C4-2B (cell line): ENCODE measurements around the gene MGST3.
"Not testable (repeated sequence)": the region's sequence is repeated elsewhere in the genome, so short reads cannot be mapped to it uniquely, and the experiment has no call there.

Experiments
- H3K27ac ChIP-seq: fragments of 450-650 bp; 2 replicates; pipeline ENCODE4 v1.5.1; 2017
- CTCF ChIP-seq: fragments of 450-650 bp; conservative IDR thresholded peaks from 2 replicates; pipeline ENCODE4 v1.5.1; 2017; ENCODE audit warnings: mild to moderate bottlenecking
- ZFX ChIP-seq: fragments of 450-650 bp; IDR thresholded peaks from 2 replicates; pipeline ENCODE4 v1.6.1; 2017

Gene MGST3

GRCh38 chr1:165630629-165631341 is at the start of gene MGST3:
Gene MGST3 (plus strand): TSS chr1:165631234. CDS start chr1:165649848, 18,614 bp downstream.
- no peak for TF ChIP-seq CTCF
- peak; percentile 82 for TF ChIP-seq ZFX
- H3K27ac ChIP-seq = peak within 1 kb of the TSS; percentile 79

- no peak for TF ChIP-seq ZFX
- no peak for TF ChIP-seq CTCF
- H3K27ac ChIP-seq = no peak overlapping the region
Measured at GRCh38 chr1:165581926-165582325, 49.1 kb upstream of the MGST3 start.

- no peak overlapping the region for H3K27ac ChIP-seq
- no peak for TF ChIP-seq CTCF
- no peak for TF ChIP-seq ZFX
Measured at GRCh38 chr1:165586398-165586797, 44.6 kb upstream of the MGST3 start.

- not testable (repeated sequence) for H3K27ac ChIP-seq
Measured at GRCh38 chr1:165591391-165591790, 39.6 kb upstream of the MGST3 start.

- H3K27ac ChIP-seq = no peak overlapping the region
- TF ChIP-seq CTCF = peak; percentile 95
- TF ChIP-seq ZFX = no peak
Measured at GRCh38 chr1:165592945-165593823, 37.9 kb upstream of the MGST3 start.

- H3K27ac ChIP-seq = no peak overlapping the region
- TF ChIP-seq ZFX (no peak), CTCF (no peak)
Measured at GRCh38 chr1:165595246-165595938, 35.6 kb upstream of the MGST3 start.

GRCh38 chr1:165597883-165598675 is 33.0 kb upstream of the MGST3 start:
- TF ChIP-seq ZFX = no peak
- no peak for TF ChIP-seq CTCF
- peak overlapping the region; percentile 64 for H3K27ac ChIP-seq
